Sigmoid colon (tissue), 7 donors: ENCODE results near the gene OR13A1. TPM values are rescaled to one million over a fixed set of nuclear protein-coding genes. Genes with fewer than 3 reads are reported as not detected.
"Not testable (repeated sequence)": the region's sequence is repeated elsewhere in the genome, so short reads cannot be mapped to it uniquely, and the experiment has no call there.

Source experiments
- DNase-seq: peaks from one replicate; pipeline ENCODE4 v3.0.0-alpha.2; 2019
- H3K27ac ChIP-seq, 4 donors: fragments of 200-600 bp; sonication (generic); one replicate each; pipeline ENCODE4 v1.5.1; 2016 to 2019; ENCODE audit warnings: mild to moderate bottlenecking in 1 of 4
- H3K27me3 ChIP-seq, 3 donors: fragments of 200-600 bp; sonication (generic); one replicate each; pipeline ENCODE4 v1.5.1; 2019; ENCODE audit warnings: mild to moderate bottlenecking in 1 of 3
- H3K36me3 ChIP-seq, 4 donors: fragments of 200-600 bp; sonication (generic); one replicate each; pipeline ENCODE4 v1.5.1; 2016 to 2019
- H3K4me1 ChIP-seq, 4 donors: fragments of 200-600 bp; sonication (generic); one replicate each; pipeline ENCODE4 v1.5.1; 2017 to 2019
- H3K4me3 ChIP-seq, 4 donors: fragments of 200-600 bp; sonication (generic); one replicate each; pipeline ENCODE4 v1.5.1; 2017 to 2019; ENCODE audit warnings: mild to moderate bottlenecking in 2 of 4, moderate library complexity in 1 of 4
- H3K9me3 ChIP-seq, 4 donors: fragments of 200-600 bp in 3 of 4; sonication (generic) in 3 of 4; one replicate each; pipeline versions ENCODE4 v1.5.1 to v1.6.1; 2013 to 2019
- CTCF ChIP-seq, 4 experiments: fragments of 450-650 bp in 3 of 4; fragments of 200-600 bp in 1 of 4; IDR thresholded peaks; one replicate each; pipeline ENCODE4 v1.5.1; 2016 to 2019; ENCODE audit warnings: antibody characterized with exemption in 4 of 4, mild to moderate bottlenecking in 3 of 4, moderate library complexity in 2 of 4
- EP300 ChIP-seq, 4 donors: sonication (generic); formaldehyde crosslinking; IDR thresholded peaks; one replicate each; pipeline ENCODE4 v1.6.1; 2017; ENCODE audit warnings: antibody characterized with exemption in 4 of 4
- POLR2A ChIP-seq, 2 donors: fragments of 450-650 bp; IDR thresholded peaks; one replicate each; pipeline ENCODE4 v1.6.1; 2016; ENCODE audit warnings: antibody characterized with exemption in 2 of 2, mild to moderate bottlenecking in 2 of 2, moderate library complexity in 2 of 2
- POLR2AphosphoS5 ChIP-seq, 4 donors: sonication (generic); formaldehyde crosslinking; IDR thresholded peaks; one replicate each; pipeline ENCODE4 v1.6.1; 2017; ENCODE audit warnings: antibody characterized with exemption in 4 of 4
- WGBS, 2 donors: extraction: QIAGEN DNeasy Blood & Tissue Kit; methylation state at CpG; one replicate each; pipeline ENCODE4 v1.1.7; 2013; 5-methylcytosine and 5-hydroxymethylcytosine counted together
- intact Hi-C: fragments of 100-400 bp; cut with DNase I; formaldehyde crosslinking; loops from one replicate; pipeline ENCODE4 v1.15.1; 2023
- polyA plus RNA-seq, 3 donors: library from polyadenylated mRNA; stranded (reverse); fragments of 200-250 nt; gene quantifications; one replicate each; pipeline ENCODE4 v1.2.3, GENCODE V29; 2013
- total RNA-seq, 4 donors: library from RNA; depleted of rRNA; stranded (reverse); fragments of >200 nt; gene quantifications; one replicate each; pipeline ENCODE4 v1.1.0, GENCODE V29; 2016
- donor health status: healthy with polysubstance abuse.
- donor health status: Bipolar disorder and iron deficiency.
- donor health status: healthy.

The OR13A1 gene
- total and polyA plus RNA-seq, 7 donors, result 0.10 to 0.16 TPM; not detected in 5

DNA sequence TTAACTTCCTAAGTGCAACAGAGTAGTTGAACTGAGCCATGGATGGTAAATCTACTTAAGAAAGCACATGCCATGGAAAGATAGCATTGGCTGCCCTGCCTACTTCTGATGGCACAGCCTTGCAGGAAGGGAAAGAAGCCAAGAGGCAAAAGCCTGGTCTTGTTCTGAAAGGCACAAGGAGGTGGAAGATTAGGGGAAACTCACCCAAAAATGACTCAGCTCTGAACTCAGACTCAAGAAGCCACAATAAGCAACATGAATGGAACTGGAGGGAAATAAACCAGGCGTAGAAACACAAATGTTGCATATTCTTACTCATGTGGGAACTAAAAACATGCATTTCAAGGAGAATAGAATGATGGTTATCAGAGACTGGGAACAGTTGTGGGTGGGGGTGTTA lies 37.8 kb upstream of the OR13A1 start:
- no peak for TF ChIP-seq POLR2AphosphoS5 (IDR thresholded peaks at IDR 0.05)
- no peak for TF ChIP-seq EP300 (IDR thresholded peaks at IDR 0.05)
- no peak for TF ChIP-seq POLR2A (IDR thresholded peaks at IDR 0.05)
- no peak for TF ChIP-seq CTCF (IDR thresholded peaks at IDR 0.05)
- Histone ChIP-seq H3K27ac (no peak overlapping the region), H3K27me3 (no peaks in the 10 kb centered on the region), H3K4me1 (no peaks in the 10 kb centered on the region), H3K4me3 (no peak overlapping the region), H3K36me3 (no peaks in the 10 kb centered on the region), H3K9me3 (no peaks in the 10 kb centered on the region)
- intact Hi-C loops, result no loop called here
- 68 to 79% methylated on average over 1 of the region's 1 CpG for WGBS, 2 donors
- DNase-seq, result no peak

DNA sequence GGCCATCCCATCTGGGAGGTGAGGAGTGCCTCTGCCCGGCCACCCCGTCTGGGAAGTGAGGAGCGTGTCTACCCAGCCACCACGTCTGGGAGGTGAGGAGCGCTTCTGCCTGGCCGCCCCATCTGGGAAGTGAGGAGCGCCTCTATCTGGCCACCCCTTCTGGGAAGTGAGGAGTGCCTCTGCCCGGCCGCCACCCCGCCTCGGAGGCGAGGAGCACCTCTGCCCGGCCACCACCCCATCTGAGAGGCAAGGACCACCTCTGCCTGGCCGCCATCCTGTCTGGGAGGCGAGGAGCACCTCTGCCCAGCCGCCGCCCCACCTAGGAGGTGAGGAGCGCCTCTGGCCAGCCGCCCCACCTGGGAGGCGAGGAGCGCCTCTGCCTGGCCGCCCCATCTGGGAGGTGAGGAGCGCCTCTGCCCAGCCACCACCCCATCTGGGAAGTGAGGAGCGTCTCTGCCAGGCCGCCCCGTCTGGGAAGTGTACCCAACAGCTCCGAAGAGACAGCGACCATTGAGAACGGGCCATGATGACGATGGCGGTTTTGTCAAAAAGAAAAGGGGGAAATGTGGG lies 32.9 kb upstream of the OR13A1 start:
- DNase-seq, H3K4me1 ChIP-seq, H3K27ac ChIP-seq, H3K4me3 ChIP-seq, intact Hi-C loops, H3K9me3 ChIP-seq, H3K36me3 ChIP-seq, H3K27me3 ChIP-seq: not testable (repeated sequence)
- WGBS, 2 donors, result 93 to 95% methylated on average over 31 of the region's 31 CpGs

DNA sequence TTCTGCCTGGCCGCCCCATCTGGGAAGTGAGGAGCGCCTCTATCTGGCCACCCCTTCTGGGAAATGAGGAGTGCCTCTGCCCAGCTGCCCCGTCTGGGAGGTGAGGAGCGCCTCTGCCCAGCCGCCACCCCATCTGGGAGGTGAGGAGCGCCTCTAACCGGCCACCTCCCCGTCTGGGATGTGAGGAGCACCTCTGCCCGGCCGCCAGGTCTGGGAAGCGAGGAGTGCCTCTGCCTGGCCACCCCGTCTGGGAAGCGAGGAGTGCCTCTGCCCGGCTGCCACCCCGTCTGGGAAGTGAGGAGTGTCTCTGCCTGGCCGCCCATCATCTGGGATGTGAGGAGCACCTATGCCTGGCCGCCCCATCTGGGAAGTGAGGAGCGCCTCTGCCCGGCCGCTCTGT lies 32.1 kb upstream of the OR13A1 start:
- WGBS, 2 donors, result 95 to 96% methylated on average over 20 of the region's 20 CpGs
- H3K27me3 ChIP-seq, H3K27ac ChIP-seq, DNase-seq, H3K4me3 ChIP-seq, H3K9me3 ChIP-seq, H3K36me3 ChIP-seq, H3K4me1 ChIP-seq, intact Hi-C loops: not testable (repeated sequence)

DNA sequence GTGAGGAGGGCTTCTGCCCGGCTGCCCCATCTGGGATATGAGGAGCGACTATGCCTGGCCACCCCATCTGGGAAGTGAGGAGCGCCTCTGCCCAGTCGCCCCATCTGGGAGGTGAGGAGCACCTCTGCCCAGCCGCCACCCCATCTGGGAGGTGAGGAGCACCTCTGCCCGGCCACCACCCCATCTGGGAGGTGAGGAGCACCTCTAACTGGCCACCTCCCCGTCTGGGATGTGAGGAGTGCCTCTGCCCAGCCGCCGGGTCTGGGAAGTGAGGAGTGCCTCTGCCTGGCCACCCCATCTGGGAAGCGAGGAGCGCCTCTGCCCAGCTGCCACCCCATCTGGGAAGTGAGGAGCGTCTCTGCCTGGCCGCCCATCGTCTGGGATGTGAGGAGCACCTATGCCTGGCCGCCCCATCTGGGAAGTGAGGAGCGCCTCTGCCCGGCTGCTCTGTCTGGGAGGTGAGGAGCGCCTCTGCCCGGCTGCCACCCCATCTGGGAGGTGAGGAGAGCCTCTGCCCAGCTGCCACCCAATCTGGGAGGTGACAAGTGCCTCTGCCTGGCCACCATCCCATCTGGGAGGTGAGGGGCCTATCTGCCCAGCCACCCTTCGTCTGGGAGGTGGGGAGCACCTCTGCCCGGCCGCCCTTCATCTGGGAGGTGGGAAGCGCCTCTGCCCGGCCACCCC lies 31.4 kb upstream of the OR13A1 start:
- H3K27me3 ChIP-seq, H3K36me3 ChIP-seq, intact Hi-C loops, H3K4me1 ChIP-seq, H3K9me3 ChIP-seq, DNase-seq, H3K27ac ChIP-seq, H3K4me3 ChIP-seq: not testable (repeated sequence)
- WGBS, 2 donors, result 90 to 91% methylated on average over 24 of the region's 24 CpGs

DNA sequence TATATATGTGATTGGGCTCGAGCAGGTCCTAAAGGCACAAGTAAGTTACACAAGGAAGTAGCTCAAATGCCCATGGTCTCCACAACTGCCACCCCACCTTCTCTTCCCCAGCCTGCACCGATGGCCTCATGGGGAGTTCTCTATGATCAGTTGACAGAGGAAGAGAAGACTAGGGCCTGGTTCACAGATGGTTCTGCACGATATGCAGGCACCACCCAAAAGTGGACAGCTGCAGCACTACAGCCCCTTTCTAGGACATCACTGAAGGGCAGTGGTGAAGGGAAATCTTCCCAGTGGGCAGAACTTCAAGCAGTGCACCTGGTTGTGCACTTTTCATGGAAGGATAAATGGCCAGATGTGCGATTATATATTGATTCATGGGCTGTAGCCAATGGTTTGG lies 25.0 kb upstream of the OR13A1 start:
- H3K27ac ChIP-seq, H3K4me1 ChIP-seq, DNase-seq, H3K4me3 ChIP-seq, H3K27me3 ChIP-seq, H3K36me3 ChIP-seq, intact Hi-C loops, H3K9me3 ChIP-seq: not testable (repeated sequence)
- WGBS, 2 donors, result 79 to 83% methylated on average over 4 of the region's 4 CpGs

GRCh38 chr10:45339894-45340293 lies 24.5 kb upstream of the OR13A1 start:
- H3K4me1 ChIP-seq, result no peaks in the 10 kb centered on the region
- H3K27ac ChIP-seq, result no peak overlapping the region
- WGBS, 2 donors, result 93 to 96% methylated on average over 1 of the region's 1 CpG
- peaks cover 0 to 5% (median 0%) of the 10 kb centered on the region in 4 donors for H3K9me3 ChIP-seq
- DNase-seq, result no peak
- no peaks in the 10 kb centered on the region for H3K36me3 ChIP-seq
- no peak overlapping the region for H3K4me3 ChIP-seq
- TF ChIP-seq EP300 (IDR thresholded peaks at IDR 0.05), result no peak
- intact Hi-C loops, result no loop called here
- H3K27me3 ChIP-seq, result no peaks in the 10 kb centered on the region

DNA sequence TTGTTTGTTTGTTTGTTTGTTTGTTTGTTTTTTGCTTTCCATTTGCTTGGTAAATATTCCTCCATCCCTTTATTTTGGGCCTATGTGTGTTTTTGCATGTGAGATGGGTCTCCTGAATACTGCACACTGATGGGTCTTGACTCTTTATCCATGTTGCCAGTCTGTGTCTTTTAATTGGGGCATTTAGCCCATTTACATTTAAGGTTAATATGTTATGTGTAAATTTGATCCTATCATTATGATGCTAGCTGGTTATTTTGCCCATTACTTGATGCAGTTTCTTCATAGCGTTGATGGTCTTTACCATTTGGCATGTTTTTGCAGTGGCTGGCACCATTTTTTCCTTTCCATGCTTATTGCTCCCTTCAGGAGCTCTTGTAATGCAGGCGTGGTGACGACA lies 16.4 kb upstream of the OR13A1 start:
- 95 to 99% methylated on average over 3 of the region's 3 CpGs for WGBS, 2 donors
- DNase-seq, H3K36me3 ChIP-seq, H3K9me3 ChIP-seq, H3K27ac ChIP-seq, H3K27me3 ChIP-seq, H3K4me1 ChIP-seq, H3K4me3 ChIP-seq, intact Hi-C loops: not testable (repeated sequence)

GRCh38 chr10:45326864-45327263 lies 11.5 kb upstream of the OR13A1 start:
- intact Hi-C loops, H3K4me1 ChIP-seq, H3K36me3 ChIP-seq: not testable (repeated sequence)

More at GRCh38 chr10:45326864-45327263, 11.5 kb upstream of the OR13A1 start:
- not testable (repeated sequence) for H3K9me3 ChIP-seq, H3K27ac ChIP-seq, H3K27me3 ChIP-seq, DNase-seq, H3K4me3 ChIP-seq
- WGBS, 2 donors, result 88 to 97% methylated on average over 1 of the region's 1 CpG
